Cardiac fibroblast (primary cell): ENCODE measurements around the gene SAG.
"Not testable (repeated sequence)": the region's sequence is repeated elsewhere in the genome, so short reads cannot be mapped to it uniquely, and the experiment has no call there.

ENCODE experiments used
- DNase-seq, 2 donors: peaks; one replicate each; pipeline versions ENCODE4 v3.0.0 to v3.0.0-alpha.2; 2010; ENCODE audit warnings: low read depth in 2 of 2
- H3K4me3 ChIP-seq, 2 donors: replicated peaks in 1 of 2; 1 replicate in 1 of 2; 2 replicates in 1 of 2; pipeline ENCODE4 v1.5.1; 2011; ENCODE audit warnings: low read depth in 2 of 2, low read length in 2 of 2, mild to moderate bottlenecking in 2 of 2, moderate library complexity in 1 of 2
- CTCF ChIP-seq: IDR thresholded peaks from one replicate; pipeline ENCODE4 v1.5.1; 2011; ENCODE audit warnings: low read depth, mild to moderate bottlenecking, low read length, inconsistent platforms

The SAG gene

GRCh38 chr2:233334915-233335314, 27.3 kb downstream of the SAG start:
- no peak for TF ChIP-seq CTCF
- no peak overlapping the region for H3K4me3 ChIP-seq
- DNase-seq: no peak

- DNase-seq, H3K4me3 ChIP-seq: not testable (repeated sequence)
Measured at GRCh38 chr2:233336091-233336490, 28.5 kb downstream of the SAG start.

DNA sequence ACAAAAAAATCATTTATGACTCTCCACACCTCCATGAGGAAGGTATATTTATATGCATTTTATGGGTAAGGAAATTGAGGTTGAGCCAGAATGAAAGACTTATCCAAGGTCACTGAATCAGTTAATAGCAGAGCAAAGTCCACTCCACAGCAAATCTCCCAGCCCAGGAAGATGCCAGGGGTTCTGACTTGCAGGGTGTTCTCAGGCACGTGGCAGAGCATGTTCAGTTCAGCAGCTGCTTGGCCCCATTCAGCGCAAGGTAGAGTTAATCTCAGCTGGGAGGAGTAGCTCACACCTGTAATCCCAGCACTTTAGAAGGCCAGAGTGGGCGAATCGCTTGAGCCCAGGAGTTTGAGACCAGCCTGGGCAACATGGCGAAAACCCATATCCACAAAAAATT, 28.9 kb downstream of the SAG start:
- TF ChIP-seq CTCF: no peak
- H3K4me3 ChIP-seq: no peak overlapping the region
- no peak for DNase-seq

- TF ChIP-seq CTCF: no peak
- DNase-seq: no peak
- no peak overlapping the region for H3K4me3 ChIP-seq
Measured at GRCh38 chr2:233338046-233338445, 30.4 kb downstream of the SAG start.

GRCh38 chr2:233338812-233339368, 31.3 kb downstream of the SAG start:
- no peak for DNase-seq
- H3K4me3 ChIP-seq: no peak overlapping the region
- TF ChIP-seq CTCF: no peak

DNA sequence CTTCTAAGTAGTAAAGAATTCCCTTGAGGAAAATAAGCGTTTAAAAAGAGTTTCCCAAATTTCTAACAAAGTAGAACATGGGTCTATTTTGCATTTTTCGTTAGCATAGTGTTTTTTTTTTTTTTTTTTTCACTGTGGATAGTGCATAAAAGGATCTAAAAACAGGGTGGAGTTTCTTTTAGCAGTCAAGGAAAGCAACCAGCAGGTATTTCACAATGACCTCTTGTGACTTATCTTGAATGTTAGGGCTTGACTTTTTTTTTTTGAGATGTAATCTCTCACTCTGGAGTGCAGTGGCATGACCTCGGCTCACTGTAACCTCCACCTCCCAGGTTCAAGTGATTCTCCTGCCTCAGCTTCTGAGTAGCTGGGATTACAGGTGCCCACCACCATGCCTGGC, 31.8 kb downstream of the SAG start:
- TF ChIP-seq CTCF: no peak
- no peak overlapping the region for H3K4me3 ChIP-seq
- DNase-seq: no peak

GRCh38 chr2:233341296-233341695, 33.7 kb downstream of the SAG start:
- TF ChIP-seq CTCF: no peak
- H3K4me3 ChIP-seq: no peak overlapping the region
- no peak for DNase-seq
